Measurements from ENCODE around the gene HSF5. TPM values are rescaled to one million over a fixed set of nuclear protein-coding genes. Genes with fewer than 3 reads are reported as not detected.

HSF5 gene
- total RNA-seq, 1 experiment from 2014 or later: not detected

- H3K27ac ChIP-seq (ENCODE audit: low read length): no peak overlapping the region
- H3K36me3 ChIP-seq (ENCODE audit: low read depth, low read length): no peaks in the 10 kb centered on the region
- POLR2A ChIA-PET (ENCODE audit: unreplicated experiment): no interaction called here
- H3K4me1 ChIP-seq (ENCODE audit: insufficient read depth, low read length): peaks cover 24% of the 10 kb centered on the region
- no peaks in the 10 kb centered on the region for H4K20me1 ChIP-seq (ENCODE audit: low read length)
- no peak for TF ChIP-seq EZH2 (IDR thresholded peaks at IDR 0.05; ENCODE audit: low read length, unreplicated experiment)
- TF ChIP-seq, protein P1, sequence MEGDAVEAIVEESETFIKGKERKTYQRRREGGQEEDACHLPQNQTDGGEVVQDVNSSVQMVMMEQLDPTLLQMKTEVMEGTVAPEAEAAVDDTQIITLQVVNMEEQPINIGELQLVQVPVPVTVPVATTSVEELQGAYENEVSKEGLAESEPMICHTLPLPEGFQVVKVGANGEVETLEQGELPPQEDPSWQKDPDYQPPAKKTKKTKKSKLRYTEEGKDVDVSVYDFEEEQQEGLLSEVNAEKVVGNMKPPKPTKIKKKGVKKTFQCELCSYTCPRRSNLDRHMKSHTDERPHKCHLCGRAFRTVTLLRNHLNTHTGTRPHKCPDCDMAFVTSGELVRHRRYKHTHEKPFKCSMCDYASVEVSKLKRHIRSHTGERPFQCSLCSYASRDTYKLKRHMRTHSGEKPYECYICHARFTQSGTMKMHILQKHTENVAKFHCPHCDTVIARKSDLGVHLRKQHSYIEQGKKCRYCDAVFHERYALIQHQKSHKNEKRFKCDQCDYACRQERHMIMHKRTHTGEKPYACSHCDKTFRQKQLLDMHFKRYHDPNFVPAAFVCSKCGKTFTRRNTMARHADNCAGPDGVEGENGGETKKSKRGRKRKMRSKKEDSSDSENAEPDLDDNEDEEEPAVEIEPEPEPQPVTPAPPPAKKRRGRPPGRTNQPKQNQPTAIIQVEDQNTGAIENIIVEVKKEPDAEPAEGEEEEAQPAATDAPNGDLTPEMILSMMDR (conservative IDR thresholded peaks at IDR 0.05; ENCODE audit: low read depth, low read length): no peak
- TF ChIP-seq EZH2phosphoT487 (IDR thresholded peaks at IDR 0.05; ENCODE audit: borderline replicate concordance, low read length): no peak
- no peaks in the 10 kb centered on the region for H3K9me2 ChIP-seq (replicated peaks; ENCODE audit: low read length)
- H3K4me3 ChIP-seq (ENCODE audit: low read length): no peak overlapping the region
- CTCF ChIA-PET: no interaction called here
- no peak for DNase-seq
- no peaks in the 10 kb centered on the region for H3K27me3 ChIP-seq (ENCODE audit: low read length)
- no peak overlapping the region for H2AFZ ChIP-seq (ENCODE audit: low read length)
- no TSS peak for BruUV-seq (replicated peaks)
- no peaks in the 10 kb centered on the region for H3K9me3 ChIP-seq (ENCODE audit: low read length)
- intact Hi-C loops (cut with micrococcal nuclease): no loop called here
- no peak overlapping the region for H3K4me2 ChIP-seq (ENCODE audit: low read length)
- H3K79me2 ChIP-seq (ENCODE audit: low read length): no peaks in the 10 kb centered on the region
- peaks cover 4% of the 10 kb centered on the region for H3F3A ChIP-seq (ENCODE audit: low read length, unreplicated experiment)
- no peak overlapping the region for H3K9ac ChIP-seq (ENCODE audit: low read length)
- no peak for ATAC-seq
These were observed 103.3 kb downstream of the HSF5 start for GRCh38 chr17:58384897-58385296.

DNA sequence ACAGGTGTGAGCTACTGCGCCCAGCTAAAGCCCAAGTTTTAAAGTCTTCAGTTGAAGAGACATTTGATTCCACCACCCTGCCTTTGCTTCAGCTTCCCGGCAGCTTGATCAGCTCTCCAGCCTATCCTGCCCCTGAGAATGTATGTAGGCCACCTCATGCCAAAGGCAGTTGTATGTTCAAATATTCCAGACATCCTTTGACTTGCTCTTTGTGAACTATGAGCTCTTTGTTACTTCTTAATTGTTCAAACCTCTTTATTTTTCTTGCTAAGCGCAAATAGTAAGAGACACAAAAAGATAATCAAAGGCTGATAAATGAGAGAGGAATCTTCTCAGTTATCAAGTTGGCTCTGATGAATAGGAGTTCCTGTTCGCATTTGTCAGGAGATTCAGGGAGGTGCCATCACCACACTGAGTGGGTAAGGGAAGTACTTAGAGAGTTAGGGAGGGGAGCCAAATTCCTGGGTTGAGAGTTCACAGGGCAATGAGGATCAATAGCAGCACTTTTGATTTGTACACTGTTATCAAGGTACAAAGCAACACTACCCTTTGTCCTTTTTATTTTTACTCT lies 104.2 kb downstream of the HSF5 start:
- ATAC-seq: no peak
- Histone ChIP-seq H3K9me2 (replicated peaks; ENCODE audit: low read length) (no peaks in the 10 kb centered on the region), H3K4me3 (ENCODE audit: low read length) (no peak overlapping the region), H3K4me2 (ENCODE audit: low read length) (no peak overlapping the region), H3K9me3 (ENCODE audit: low read length) (no peaks in the 10 kb centered on the region), H3F3A (ENCODE audit: low read length, unreplicated experiment) (peaks cover 4% of the 10 kb centered on the region), H3K36me3 (ENCODE audit: low read depth, low read length) (no peaks in the 10 kb centered on the region), H3K4me1 (ENCODE audit: insufficient read depth, low read length) (peaks cover 19% of the 10 kb centered on the region), H3K9ac (ENCODE audit: low read length) (no peak overlapping the region), H3K79me2 (ENCODE audit: low read length) (no peaks in the 10 kb centered on the region), H3K27me3 (ENCODE audit: low read length) (no peaks in the 10 kb centered on the region), H3K27ac (ENCODE audit: low read length) (no peak overlapping the region), H2AFZ (ENCODE audit: low read length) (no peak overlapping the region), H4K20me1 (ENCODE audit: low read length) (no peaks in the 10 kb centered on the region)
- intact Hi-C loops (cut with micrococcal nuclease): no loop called here
- no peak for DNase-seq
- CTCF ChIA-PET: no interaction called here
- POLR2A ChIA-PET (ENCODE audit: unreplicated experiment): interaction anchor here (0.6 kb wide), 1 partner anchor 13 kb away, joined by 4 read pairs; no protein-coding TSS in a partner anchor
- no TSS peak for BruUV-seq (replicated peaks)
- TF ChIP-seq EZH2phosphoT487 (IDR thresholded peaks at IDR 0.05; ENCODE audit: borderline replicate concordance, low read length): no peak

DNA sequence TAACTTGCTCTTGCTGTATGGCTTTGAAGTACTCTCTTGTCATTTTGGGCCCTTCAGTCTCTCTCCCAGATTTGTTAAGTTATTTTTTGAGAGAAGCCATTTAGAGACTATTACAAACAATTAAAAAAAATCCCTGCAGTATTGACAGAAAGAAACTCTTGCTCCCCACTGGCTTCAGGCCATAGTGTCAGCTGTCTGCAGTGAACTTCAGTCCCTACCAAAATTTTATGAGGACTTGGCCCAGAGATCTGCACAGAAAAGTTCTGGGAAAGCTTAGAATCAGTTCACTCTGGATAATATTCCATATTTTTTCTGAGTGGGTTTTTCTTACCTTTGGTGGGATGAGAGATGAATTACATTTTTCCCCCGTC lies 105.4 kb downstream of the HSF5 start:
- CTCF ChIA-PET: no interaction called here
- Histone ChIP-seq H2AFZ (ENCODE audit: low read length) (no peak overlapping the region), H3K79me2 (ENCODE audit: low read length) (no peaks in the 10 kb centered on the region), H3K27ac (ENCODE audit: low read length) (no peak overlapping the region), H3K36me3 (ENCODE audit: low read depth, low read length) (no peaks in the 10 kb centered on the region), H3K27me3 (ENCODE audit: low read length) (no peaks in the 10 kb centered on the region), H3K4me2 (ENCODE audit: low read length) (no peak overlapping the region), H3K9me3 (ENCODE audit: low read length) (no peaks in the 10 kb centered on the region), H3K9ac (ENCODE audit: low read length) (no peak overlapping the region), H3F3A (ENCODE audit: low read length, unreplicated experiment) (no peaks in the 10 kb centered on the region), H3K9me2 (replicated peaks; ENCODE audit: low read length) (no peaks in the 10 kb centered on the region), H3K4me1 (ENCODE audit: insufficient read depth, low read length) (peaks cover 10% of the 10 kb centered on the region; the same call in 1 of the 2 replicates), H4K20me1 (ENCODE audit: low read length) (no peaks in the 10 kb centered on the region), H3K4me3 (ENCODE audit: low read length) (no peak overlapping the region)
- POLR2A ChIA-PET (ENCODE audit: unreplicated experiment): no interaction called here
- ATAC-seq: no peak
- intact Hi-C loops (cut with micrococcal nuclease): no loop called here
- no peak for DNase-seq
- no TSS peak for BruUV-seq (replicated peaks)
- TF ChIP-seq EZH2 (IDR thresholded peaks at IDR 0.05; ENCODE audit: low read length, unreplicated experiment): no peak
- TF ChIP-seq, protein P1 (conservative IDR thresholded peaks at IDR 0.05; ENCODE audit: low read depth, low read length): no peak
